ENCODE data around the gene ZNF785.

ZNF785 gene

DNA sequence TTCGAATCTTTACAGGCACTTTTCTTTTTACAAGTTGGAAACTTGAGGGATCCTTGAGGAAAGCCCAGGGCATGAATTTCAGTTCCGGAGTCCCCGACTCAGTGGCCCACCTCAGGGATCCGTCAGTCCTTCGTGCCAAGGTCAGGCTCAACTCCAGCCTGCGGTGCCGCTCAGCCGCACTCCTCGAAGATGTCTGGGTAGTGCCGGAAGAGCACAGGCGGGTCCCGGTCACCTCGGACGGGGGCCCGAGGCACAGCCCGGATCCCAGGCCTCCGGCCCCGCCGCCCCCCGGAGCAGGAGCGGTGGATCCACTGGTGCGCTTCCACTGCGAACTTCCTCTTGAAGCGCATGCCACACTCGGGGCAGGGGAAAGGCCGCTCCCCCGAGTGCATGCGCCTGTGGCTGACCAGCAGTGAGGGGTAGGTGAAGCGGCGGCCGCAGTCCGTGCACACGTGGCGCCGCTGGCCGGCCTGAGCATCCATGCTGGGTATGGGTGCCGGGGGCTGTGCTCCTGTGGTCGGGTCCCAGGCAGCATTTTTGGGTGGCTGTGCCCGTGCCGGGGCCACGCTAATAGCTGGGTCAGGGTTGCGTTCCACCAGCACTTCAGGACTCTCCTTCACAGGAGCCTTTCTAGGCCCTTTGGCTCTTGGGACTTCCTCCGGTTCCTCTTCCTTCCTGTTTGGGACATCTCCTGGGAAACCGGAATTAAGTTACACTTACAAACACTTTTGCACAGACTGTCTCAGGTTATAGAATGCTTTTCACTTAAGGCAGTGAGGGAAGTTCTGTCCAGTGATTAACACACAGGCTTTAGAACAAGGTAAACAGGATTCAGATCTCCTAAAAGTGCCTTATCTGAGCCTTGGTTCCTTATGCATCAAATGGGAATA lies 15.5 kb downstream of the ZNF785 start:
- TF ChIP-seq, protein P1, sequence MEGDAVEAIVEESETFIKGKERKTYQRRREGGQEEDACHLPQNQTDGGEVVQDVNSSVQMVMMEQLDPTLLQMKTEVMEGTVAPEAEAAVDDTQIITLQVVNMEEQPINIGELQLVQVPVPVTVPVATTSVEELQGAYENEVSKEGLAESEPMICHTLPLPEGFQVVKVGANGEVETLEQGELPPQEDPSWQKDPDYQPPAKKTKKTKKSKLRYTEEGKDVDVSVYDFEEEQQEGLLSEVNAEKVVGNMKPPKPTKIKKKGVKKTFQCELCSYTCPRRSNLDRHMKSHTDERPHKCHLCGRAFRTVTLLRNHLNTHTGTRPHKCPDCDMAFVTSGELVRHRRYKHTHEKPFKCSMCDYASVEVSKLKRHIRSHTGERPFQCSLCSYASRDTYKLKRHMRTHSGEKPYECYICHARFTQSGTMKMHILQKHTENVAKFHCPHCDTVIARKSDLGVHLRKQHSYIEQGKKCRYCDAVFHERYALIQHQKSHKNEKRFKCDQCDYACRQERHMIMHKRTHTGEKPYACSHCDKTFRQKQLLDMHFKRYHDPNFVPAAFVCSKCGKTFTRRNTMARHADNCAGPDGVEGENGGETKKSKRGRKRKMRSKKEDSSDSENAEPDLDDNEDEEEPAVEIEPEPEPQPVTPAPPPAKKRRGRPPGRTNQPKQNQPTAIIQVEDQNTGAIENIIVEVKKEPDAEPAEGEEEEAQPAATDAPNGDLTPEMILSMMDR (IDR thresholded peaks at IDR 0.05; ENCODE audit: low read depth, low read length, missing control alignments) = no peak
- H3K4me3 ChIP-seq (replicated peaks; ENCODE audit: low read depth, low read length) = no peak overlapping the region
- no peak for DNase-seq (ENCODE audit: extremely low read depth, low read depth)

GRCh38 chr16:30569281-30569680 lies 16.2 kb downstream of the ZNF785 start:
- TF ChIP-seq, protein P1 (IDR thresholded peaks at IDR 0.05; ENCODE audit: low read depth, low read length, missing control alignments) = no peak
- DNase-seq (ENCODE audit: extremely low read depth, low read depth) = no peak
- H3K4me3 ChIP-seq (replicated peaks; ENCODE audit: low read depth, low read length) = no peak overlapping the region

- TF ChIP-seq, protein P1 (IDR thresholded peaks at IDR 0.05; ENCODE audit: low read depth, low read length, missing control alignments) = no peak
- DNase-seq (ENCODE audit: extremely low read depth, low read depth) = no peak
- no peak overlapping the region for H3K4me3 ChIP-seq (replicated peaks; ENCODE audit: low read depth, low read length)
Measured at GRCh38 chr16:30567991-30568638, 17.4 kb downstream of the ZNF785 start.

DNA sequence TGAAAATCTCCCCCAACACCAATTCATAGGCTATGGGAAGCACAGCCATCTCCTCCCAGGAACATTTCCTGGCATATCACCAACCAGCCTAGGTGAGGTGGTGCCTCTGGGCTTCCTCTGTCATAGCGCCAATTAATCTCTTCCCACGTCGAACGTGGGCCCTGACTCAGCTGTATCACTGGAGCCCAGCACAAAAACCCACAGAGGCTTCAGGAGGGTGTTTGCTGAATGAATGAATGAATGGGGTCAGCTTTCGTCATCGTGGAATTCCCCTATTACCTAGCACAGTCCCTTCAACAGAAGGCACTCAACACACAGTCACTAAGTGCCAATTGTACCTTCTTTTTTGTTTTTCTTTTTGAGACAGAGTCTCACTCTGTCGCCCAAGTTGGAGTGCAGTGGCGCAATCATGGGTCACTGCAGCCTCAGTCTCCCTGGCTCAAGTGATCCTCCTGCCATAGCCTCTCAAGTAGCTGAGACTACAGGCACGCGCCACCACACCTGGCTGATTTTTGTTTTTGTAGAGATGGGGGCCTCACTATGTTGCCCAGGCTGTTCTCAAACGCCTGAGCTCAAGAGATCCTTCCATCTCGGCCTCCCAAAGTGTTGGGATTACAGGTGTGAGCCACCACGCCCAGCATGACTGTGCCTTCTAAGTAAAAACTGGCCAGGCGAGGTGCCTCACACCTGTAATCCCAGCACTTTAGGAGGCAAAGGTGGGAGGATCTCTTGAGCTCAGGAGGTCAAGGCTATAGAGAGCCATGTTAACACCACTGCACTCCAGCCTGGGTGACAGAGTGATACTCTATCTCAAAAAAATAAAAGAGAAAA lies 18.1 kb downstream of the ZNF785 start:
- no peak overlapping the region for H3K4me3 ChIP-seq (replicated peaks; ENCODE audit: low read depth, low read length)
- no peak for DNase-seq (ENCODE audit: extremely low read depth, low read depth)
- TF ChIP-seq, protein P1 (IDR thresholded peaks at IDR 0.05; ENCODE audit: low read depth, low read length, missing control alignments) = no peak

GRCh38 chr16:30566531-30566930 lies 19.0 kb downstream of the ZNF785 start:
- no peak for DNase-seq (ENCODE audit: extremely low read depth, low read depth)
- H3K4me3 ChIP-seq (replicated peaks; ENCODE audit: low read depth, low read length) = no peak overlapping the region
- TF ChIP-seq, protein P1 (IDR thresholded peaks at IDR 0.05; ENCODE audit: low read depth, low read length, missing control alignments) = no peak

DNA sequence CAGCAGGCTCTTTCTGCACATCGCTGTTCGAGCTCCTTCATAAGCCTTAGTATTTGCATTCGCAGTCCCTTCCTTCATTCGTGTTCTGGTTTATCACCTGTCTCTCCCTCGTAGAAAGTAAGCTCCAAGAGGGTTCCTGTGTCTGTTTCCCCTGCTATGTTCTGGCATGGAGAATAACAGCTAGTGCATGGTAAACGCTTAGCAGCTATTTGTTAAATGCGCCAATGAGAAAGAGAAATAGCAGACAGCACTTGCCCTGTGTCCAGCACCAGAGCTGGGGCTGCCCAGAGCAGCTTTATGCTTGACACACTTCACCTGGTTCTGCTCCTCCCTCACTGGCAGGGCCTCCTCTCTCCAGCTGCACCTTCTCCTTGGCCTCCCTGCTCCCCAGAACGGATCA lies 19.5 kb downstream of the ZNF785 start:
- no peak for DNase-seq (ENCODE audit: extremely low read depth, low read depth)
- H3K4me3 ChIP-seq (replicated peaks; ENCODE audit: low read depth, low read length) = no peak overlapping the region
- TF ChIP-seq, protein P1 (IDR thresholded peaks at IDR 0.05; ENCODE audit: low read depth, low read length, missing control alignments) = no peak

All from HFF-Myc (cell line).